Loucy (cell line): ENCODE results near the gene KLHL21.

ENCODE experiments used
- H2AFZ ChIP-seq: fragments of 200-600 bp; sonication (generic); 2 replicates; pipeline ENCODE4 v1.6.0; 2016; ENCODE audit warnings: antibody characterized with exemption, mild to moderate bottlenecking, low read length, moderate library complexity
- H3F3A ChIP-seq: fragments of 200-600 bp; 2 replicates; pipeline ENCODE4 v1.6.0; 2016; ENCODE audit warnings: antibody characterized with exemption, low read depth, mild to moderate bottlenecking
- H3K27me3 ChIP-seq: fragments of 200-600 bp; sonication (generic); 2 replicates; pipeline ENCODE4 v1.6.1; 2014; ENCODE audit warnings: low read length, mild to moderate bottlenecking; ENCODE audit not compliant: insufficient read depth, poor library complexity, severe bottlenecking
- H3K36me3 ChIP-seq: fragments of 200-600 bp; sonication (generic); 2 replicates; pipeline ENCODE4 v1.6.1; 2016; ENCODE audit warnings: low read length; ENCODE audit not compliant: insufficient read depth
- H3K4me1 ChIP-seq: fragments of 200-600 bp; sonication (generic); 2 replicates; pipeline ENCODE4 v1.5.1; 2014; ENCODE audit warnings: low read length, mild to moderate bottlenecking; ENCODE audit not compliant: insufficient read depth, poor library complexity, severe bottlenecking
- H3K4me2 ChIP-seq: fragments of 200-600 bp; sonication (generic); 2 replicates; pipeline ENCODE4 v1.6.0; 2014; ENCODE audit warnings: antibody characterized with exemption, low read length, low read depth, mild to moderate bottlenecking; ENCODE audit not compliant: poor library complexity, severe bottlenecking
- H3K4me3 ChIP-seq: fragments of 200-600 bp; sonication (generic); 2 replicates; pipeline ENCODE4 v1.5.1; 2014; ENCODE audit warnings: low read length, mild to moderate bottlenecking, mixed read lengths; ENCODE audit not compliant: poor library complexity, severe bottlenecking
- H3K79me2 ChIP-seq: fragments of 200-600 bp; sonication (generic); 2 replicates; pipeline ENCODE4 v1.6.1; 2014; ENCODE audit warnings: low read length; ENCODE audit not compliant: insufficient read depth
- H3K9ac ChIP-seq: fragments of 200-600 bp; sonication (generic); 2 replicates; pipeline ENCODE4 v1.6.0; 2014; ENCODE audit warnings: mild to moderate bottlenecking, low read depth, low read length, moderate library complexity; ENCODE audit not compliant: poor library complexity, severe bottlenecking
- H3K9me2 ChIP-seq: fragments of 200-600 bp; sonication (generic); replicated peaks from 2 replicates; pipeline ENCODE4 v1.6.1; 2016; ENCODE audit warnings: low read depth, low read length, mixed read lengths
- H3K9me3 ChIP-seq: fragments of 200-600 bp; sonication (generic); 2 replicates; pipeline ENCODE4 v1.6.1; 2014; ENCODE audit warnings: mild to moderate bottlenecking, antibody characterized with exemption, low read length, low read depth; ENCODE audit not compliant: insufficient read depth
- H4K20me1 ChIP-seq: fragments of 200-600 bp; sonication (generic); 2 replicates; pipeline ENCODE4 v1.6.0; 2014; ENCODE audit warnings: antibody characterized with exemption, low read length, mild to moderate bottlenecking; ENCODE audit not compliant: insufficient read depth, poor library complexity, severe bottlenecking
- CTCF ChIP-seq: fragments of 200-600 bp; sonication (generic); conservative IDR thresholded peaks from 2 replicates; pipeline ENCODE4 v1.5.1; 2014; ENCODE audit warnings: mild to moderate bottlenecking, antibody characterized with exemption, low read length
- EZH2phosphoT487 ChIP-seq: fragments of 200-600 bp; IDR thresholded peaks from 2 replicates; pipeline ENCODE4 v1.6.1; 2018; ENCODE audit warnings: antibody characterized with exemption, mild to moderate bottlenecking, moderate library complexity, borderline replicate concordance

The KLHL21 gene

GRCh38 chr1:6603915-6604558, 1.4 kb upstream of the KLHL21 start:
- H3K4me3 ChIP-seq: peak overlapping the region; percentile 81
- H3K9ac ChIP-seq: peak overlapping the region; percentile 78
- peak overlapping the region; percentile 82 for H3K4me2 ChIP-seq
- peaks cover 34% of the 10 kb centered on the region for H3K79me2 ChIP-seq
- peaks cover 14% of the 10 kb centered on the region for H3K4me1 ChIP-seq
- peak overlapping the region; percentile 98 for H2AFZ ChIP-seq
- H3K9me3 ChIP-seq: no peaks in the 10 kb centered on the region
- no peaks in the 10 kb centered on the region for H3K9me2 ChIP-seq
- H3K27me3 ChIP-seq: no peaks in the 10 kb centered on the region
- peaks cover 18% of the 10 kb centered on the region for H4K20me1 ChIP-seq
- no peaks in the 10 kb centered on the region for H3K36me3 ChIP-seq
- TF ChIP-seq CTCF: no peak
- H3F3A ChIP-seq: 0 out of 2 replicates have a peak, but pooled peaks cover 5% of the 10 kb centered on the region

- Histone ChIP-seq H3K9ac (peak overlapping the region; percentile 78), H3F3A (0 out of 2 replicates have a peak, but pooled peaks cover 5% of the 10 kb centered on the region), H3K9me2 (no peaks in the 10 kb centered on the region), H3K36me3 (peaks cover 4% of the 10 kb centered on the region; the same call in 1 of the 2 replicates), H4K20me1 (peaks cover 22% of the 10 kb centered on the region), H3K27me3 (no peaks in the 10 kb centered on the region), H2AFZ (peak overlapping the region; percentile 98), H3K4me2 (peak overlapping the region; percentile 82), H3K4me1 (peaks cover 17% of the 10 kb centered on the region), H3K4me3 (peak overlapping the region; percentile 81), H3K79me2 (peaks cover 40% of the 10 kb centered on the region), H3K9me3 (no peaks in the 10 kb centered on the region)
- TF ChIP-seq EZH2phosphoT487: no peak
- TF ChIP-seq CTCF: no peak
These were observed 707 bp upstream of the KLHL21 start for GRCh38 chr1:6603238-6603914.

GRCh38 chr1:6601923-6602668, 573 bp downstream of the KLHL21 start:
- peaks cover 29% of the 10 kb centered on the region for H4K20me1 ChIP-seq
- peak overlapping the region; percentile 81 for H3K4me3 ChIP-seq
- peak overlapping the region; percentile 74 for H3K9ac ChIP-seq
- no peaks in the 10 kb centered on the region for H3K27me3 ChIP-seq
- TF ChIP-seq EZH2phosphoT487: no peak
- TF ChIP-seq CTCF: no peak
- 0 out of 2 replicates have a peak, but pooled peaks cover 5% of the 10 kb centered on the region for H3F3A ChIP-seq
- H3K9me2 ChIP-seq: no peaks in the 10 kb centered on the region
- H3K79me2 ChIP-seq: peaks cover 53% of the 10 kb centered on the region
- no peaks in the 10 kb centered on the region for H3K9me3 ChIP-seq
- peaks cover 14% of the 10 kb centered on the region; the same call in 1 of the 2 replicates for H3K36me3 ChIP-seq
- peak overlapping the region; percentile 94 for H2AFZ ChIP-seq
- peak overlapping the region; percentile 94 for H3K4me2 ChIP-seq
- peaks cover 24% of the 10 kb centered on the region for H3K4me1 ChIP-seq
